K562 (cell line): Measurements from ENCODE around the gene ARPC4.

ENCODE experiments used
- ATF2 ChIP-seq: sonication (generic); formaldehyde crosslinking; IDR thresholded peaks from 2 replicates; pipeline ENCODE4 v1.8.1; 2022; ENCODE audit warnings: missing genetic modification reagents
- CTCF ChIP-seq, 3 experiments: IDR thresholded peaks in 2 of 3; conservative IDR thresholded peaks in 1 of 3; 2 replicates each; pipeline ENCODE4 v1.5.1; 2011 to 2012; ENCODE audit warnings: low read length in 3 of 3, mild to moderate bottlenecking in 3 of 3, control low read depth in 2 of 3, improper control_type of control experiment in 1 of 3, inconsistent platforms in 1 of 3, low read depth in 1 of 3, mixed read lengths in 1 of 3, moderate library complexity in 1 of 3; ENCODE audit not compliant: insufficient read depth in 2 of 3
- FOSL1 ChIP-seq: fragments of 200-800 bp; sonication (Bioruptor generic); conservative IDR thresholded peaks from 2 replicates; pipeline ENCODE4 v1.6.1; 2016; ENCODE audit warnings: missing genetic modification characterization, missing compliant biosample characterization
- POLR2A ChIP-seq: fragments of 450-650 bp; conservative IDR thresholded peaks from 2 replicates; pipeline ENCODE4 v1.6.1; 2016
- RCOR1 ChIP-seq, 2 experiments: IDR thresholded peaks; 2 replicates each; pipeline ENCODE4 v1.6.1; 2012; ENCODE audit warnings: low read depth in 2 of 2, low read length in 2 of 2, borderline replicate concordance in 1 of 2, improper control_type of control experiment in 1 of 2
- SIN3B ChIP-seq: fragments of 450-650 bp; IDR thresholded peaks from 2 replicates; pipeline ENCODE4 v1.6.1; 2017; ENCODE audit warnings: low read depth, mild to moderate bottlenecking, moderate library complexity
- SMC3 ChIP-seq: conservative IDR thresholded peaks from 2 replicates; pipeline ENCODE4 v1.6.1; 2011; ENCODE audit warnings: low read depth, low read length, improper control_type of control experiment; ENCODE audit not compliant: insufficient read depth
- TOE1 ChIP-seq, 2 experiments: fragments of 450-650 bp in 1 of 2; sonication (generic) in 1 of 2; formaldehyde crosslinking in 1 of 2; IDR thresholded peaks; 2 replicates each; pipeline versions ENCODE4 v1.7.1 to v1.8.0; 2016 to 2022; ENCODE audit warnings: borderline replicate concordance in 2 of 2, mild to moderate bottlenecking in 2 of 2, antibody characterized with exemption in 1 of 2, inconsistent platforms in 1 of 2, low read depth in 1 of 2, missing genetic modification reagents in 1 of 2, moderate library complexity in 1 of 2
- ZNF143 ChIP-seq: sonication (generic); formaldehyde crosslinking; IDR thresholded peaks from 2 replicates; pipeline ENCODE4 v1.9.0; 2022; ENCODE audit warnings: mild to moderate bottlenecking, missing genetic modification reagents
- ZNF253 ChIP-seq: fragments of 250-450 bp; sonication (Bioruptor Pico); conservative IDR thresholded peaks from 2 replicates; pipeline ENCODE4 v1.6.1; 2021; ENCODE audit warnings: mild to moderate bottlenecking
- ZZZ3 ChIP-seq: fragments of 450-650 bp; IDR thresholded peaks from 2 replicates; pipeline ENCODE4 v1.6.1; 2016; ENCODE audit warnings: antibody characterized with exemption, mild to moderate bottlenecking, moderate library complexity

DNA sequence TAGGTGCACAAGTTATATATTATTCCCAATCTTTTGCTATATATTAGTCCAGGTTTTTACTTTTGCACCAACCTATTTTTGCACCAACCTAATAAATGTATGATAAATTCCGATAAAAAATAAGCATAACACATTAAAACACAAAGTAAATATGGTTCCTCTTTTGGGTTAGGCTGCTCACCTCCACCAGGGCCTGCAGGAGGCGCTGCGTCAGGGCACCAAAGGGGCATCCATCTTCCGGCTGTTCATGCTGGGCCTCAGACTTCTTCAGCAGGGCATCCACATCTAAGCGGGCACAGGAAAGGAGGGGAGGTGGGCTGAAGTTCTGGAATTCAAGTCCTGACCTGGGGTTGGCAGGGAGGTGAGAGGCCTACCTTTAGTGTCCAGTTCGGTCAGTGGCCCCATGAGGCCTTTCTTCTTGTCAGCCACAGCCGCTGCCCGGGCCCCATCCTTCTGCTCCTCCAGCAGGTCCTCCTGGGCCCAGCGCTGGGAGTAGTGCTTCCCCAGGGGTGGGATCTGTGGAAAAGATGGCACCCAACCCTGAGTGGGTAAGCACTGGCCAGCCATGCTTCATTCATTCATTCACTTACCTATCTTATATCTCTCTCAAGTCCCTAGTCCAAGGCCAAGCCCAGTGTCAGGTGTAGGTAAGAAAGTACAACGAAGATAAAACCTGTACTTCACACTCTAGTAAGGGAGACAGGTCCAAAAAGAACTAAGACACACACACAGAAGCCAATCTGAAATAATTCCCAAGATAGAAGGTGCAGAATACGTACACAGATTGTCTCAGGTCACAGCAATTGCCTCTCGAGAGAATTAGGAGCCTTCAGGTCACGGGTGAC lies 5.8 kb upstream of the ARPC4 start:
- TF ChIP-seq SMC3, result no peak
- TF ChIP-seq CTCF (IDR thresholded peaks at IDR 0.05 in 2 of 3, conservative IDR thresholded peaks at IDR 0.05 in 1 of 3; ENCODE audit: insufficient read depth in 2 of 3, low read depth in 1 of 3, low read length in 3 of 3), result peak; percentile 76 to 96 (median 77)
- no peak for TF ChIP-seq RCOR1 (IDR thresholded peaks at IDR 0.05; ENCODE audit: borderline replicate concordance in 1 of 2, low read depth in 2 of 2, low read length in 2 of 2)
- TF ChIP-seq POLR2A, result no peak
- TF ChIP-seq ZNF253 (CRISPR knock-in tag), result no peak
- no peak for TF ChIP-seq FOSL1
- no peak for TF ChIP-seq SIN3B
- TF ChIP-seq ATF2, result no peak
- no peak for TF ChIP-seq ZNF143 (CRISPR knock-in tag)
- TF ChIP-seq ZZZ3, result no peak
- no peak for TF ChIP-seq TOE1 (IDR thresholded peaks at IDR 0.05; ENCODE audit: borderline replicate concordance)
- no peak for TF ChIP-seq TOE1 (CRISPR knock-in tag; IDR thresholded peaks at IDR 0.05; ENCODE audit: borderline replicate concordance, low read depth)
